CD4-positive, alpha-beta memory T cell (primary cell): Measurements from ENCODE around the gene KAT7. TPM values are rescaled to one million over a fixed set of nuclear protein-coding genes. Genes with fewer than 3 reads are reported as not detected.

Source experiments
- polyA plus RNA-seq, 2 donors: library from polyadenylated mRNA; unstranded; fragments of 300-500 nt; fragmentation: Illumina TruSeq; gene quantifications; one replicate each; pipeline ENCODE4 v1.2.3, GENCODE V29; 2021
- total RNA-seq, 2 experiments: library from RNA; stranded (reverse); gene quantifications; one replicate each; pipeline ENCODE4 v1.2.3, GENCODE V29; 2021

Gene KAT7
- total and polyA plus RNA-seq, 4 experiments from 2014 or later = 37.6 to 120 (median 85.1) TPM

Other genes starting within 250 kb of the KAT7 start
- gene NXPH3, start 212.8 kb upstream of the KAT7 start, total RNA-seq = not detected
- not detected for gene NXPH3, start 212.8 kb upstream of the KAT7 start, polyA plus RNA-seq
- 10 to 100 TPM; 83.1 to 86.1 TPM for gene SPOP, start 110.6 kb upstream of the KAT7 start, total RNA-seq
- 100 to 1,000 TPM; 111 to 126 TPM for gene SPOP, start 110.6 kb upstream of the KAT7 start, polyA plus RNA-seq
- 10 to 100 TPM; 48.4 to 52.1 TPM for gene SLC35B1, start 80.7 kb upstream of the KAT7 start, total RNA-seq
- 10 to 100 TPM; 30.8 to 38.9 TPM for gene SLC35B1, start 80.7 kb upstream of the KAT7 start, polyA plus RNA-seq
- gene FAM117A, start 24.6 kb upstream of the KAT7 start, total RNA-seq = 100 to 1,000 TPM in 1 of 2 experiments, 10 to 100 TPM in 1; 95.1 to 102 TPM
- 10 to 100 TPM; 61.2 to 73.4 TPM for gene FAM117A, start 24.6 kb upstream of the KAT7 start, polyA plus RNA-seq
- gene TAC4, start 59.4 kb downstream of the KAT7 start, total RNA-seq = not detected
- gene TAC4, start 59.4 kb downstream of the KAT7 start, polyA plus RNA-seq = not detected
- gene DLX4, start 180.5 kb downstream of the KAT7 start, total RNA-seq = 1 to 10 TPM in 1 of 2 experiments, under 1 TPM in 1; 0.70 to 1.2 TPM
- gene DLX4, start 180.5 kb downstream of the KAT7 start, polyA plus RNA-seq = under 1 TPM; 0.22 to 0.33 TPM
- not detected for gene DLX3, start 206.5 kb downstream of the KAT7 start, total RNA-seq
- gene DLX3, start 206.5 kb downstream of the KAT7 start, polyA plus RNA-seq = not detected